ENCODE measurements around the gene CHRDL1. TPM values are rescaled to one million over a fixed set of nuclear protein-coding genes. Genes with fewer than 3 reads are reported as not detected.

CHRDL1 gene
- polyA plus RNA-seq, 1 of the 3 experiments (the other 2 are of a cell fraction): 0.64 TPM

DNA sequence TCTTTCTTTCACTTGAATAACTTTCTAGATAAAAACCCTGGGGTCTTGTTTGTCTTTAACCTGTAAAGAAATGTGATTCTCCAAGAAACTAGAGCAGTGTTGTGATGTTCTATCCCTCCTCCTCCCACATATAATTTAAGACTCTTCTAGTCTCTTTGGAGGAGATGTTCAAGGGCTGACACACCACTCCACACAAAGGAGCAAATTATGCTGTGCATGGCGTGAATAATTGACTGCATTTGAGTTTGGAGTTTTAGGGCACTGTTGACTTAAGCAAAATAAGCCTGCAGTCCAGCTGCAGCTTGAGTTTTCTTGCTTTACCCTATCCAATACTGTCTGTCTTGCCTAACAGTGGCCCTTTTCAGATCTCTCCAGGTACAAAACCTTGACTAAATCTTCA lies 119.7 kb downstream of the CHRDL1 start (continued):
- TF ChIP-seq, protein P1, sequence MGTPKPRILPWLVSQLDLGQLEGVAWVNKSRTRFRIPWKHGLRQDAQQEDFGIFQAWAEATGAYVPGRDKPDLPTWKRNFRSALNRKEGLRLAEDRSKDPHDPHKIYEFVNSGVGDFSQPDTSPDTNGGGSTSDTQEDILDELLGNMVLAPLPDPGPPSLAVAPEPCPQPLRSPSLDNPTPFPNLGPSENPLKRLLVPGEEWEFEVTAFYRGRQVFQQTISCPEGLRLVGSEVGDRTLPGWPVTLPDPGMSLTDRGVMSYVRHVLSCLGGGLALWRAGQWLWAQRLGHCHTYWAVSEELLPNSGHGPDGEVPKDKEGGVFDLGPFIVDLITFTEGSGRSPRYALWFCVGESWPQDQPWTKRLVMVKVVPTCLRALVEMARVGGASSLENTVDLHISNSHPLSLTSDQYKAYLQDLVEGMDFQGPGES (IDR thresholded peaks at IDR 0.05; ENCODE audit: low read depth, low read length): no peak
- TF ChIP-seq, protein P2, sequence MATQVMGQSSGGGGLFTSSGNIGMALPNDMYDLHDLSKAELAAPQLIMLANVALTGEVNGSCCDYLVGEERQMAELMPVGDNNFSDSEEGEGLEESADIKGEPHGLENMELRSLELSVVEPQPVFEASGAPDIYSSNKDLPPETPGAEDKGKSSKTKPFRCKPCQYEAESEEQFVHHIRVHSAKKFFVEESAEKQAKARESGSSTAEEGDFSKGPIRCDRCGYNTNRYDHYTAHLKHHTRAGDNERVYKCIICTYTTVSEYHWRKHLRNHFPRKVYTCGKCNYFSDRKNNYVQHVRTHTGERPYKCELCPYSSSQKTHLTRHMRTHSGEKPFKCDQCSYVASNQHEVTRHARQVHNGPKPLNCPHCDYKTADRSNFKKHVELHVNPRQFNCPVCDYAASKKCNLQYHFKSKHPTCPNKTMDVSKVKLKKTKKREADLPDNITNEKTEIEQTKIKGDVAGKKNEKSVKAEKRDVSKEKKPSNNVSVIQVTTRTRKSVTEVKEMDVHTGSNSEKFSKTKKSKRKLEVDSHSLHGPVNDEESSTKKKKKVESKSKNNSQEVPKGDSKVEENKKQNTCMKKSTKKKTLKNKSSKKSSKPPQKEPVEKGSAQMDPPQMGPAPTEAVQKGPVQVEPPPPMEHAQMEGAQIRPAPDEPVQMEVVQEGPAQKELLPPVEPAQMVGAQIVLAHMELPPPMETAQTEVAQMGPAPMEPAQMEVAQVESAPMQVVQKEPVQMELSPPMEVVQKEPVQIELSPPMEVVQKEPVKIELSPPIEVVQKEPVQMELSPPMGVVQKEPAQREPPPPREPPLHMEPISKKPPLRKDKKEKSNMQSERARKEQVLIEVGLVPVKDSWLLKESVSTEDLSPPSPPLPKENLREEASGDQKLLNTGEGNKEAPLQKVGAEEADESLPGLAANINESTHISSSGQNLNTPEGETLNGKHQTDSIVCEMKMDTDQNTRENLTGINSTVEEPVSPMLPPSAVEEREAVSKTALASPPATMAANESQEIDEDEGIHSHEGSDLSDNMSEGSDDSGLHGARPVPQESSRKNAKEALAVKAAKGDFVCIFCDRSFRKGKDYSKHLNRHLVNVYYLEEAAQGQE (IDR thresholded peaks at IDR 0.05; ENCODE audit: low read depth, low read length): no peak
- no peak for TF ChIP-seq MXI1 (IDR thresholded peaks at IDR 0.05; ENCODE audit: low read depth, low read length)

DNA sequence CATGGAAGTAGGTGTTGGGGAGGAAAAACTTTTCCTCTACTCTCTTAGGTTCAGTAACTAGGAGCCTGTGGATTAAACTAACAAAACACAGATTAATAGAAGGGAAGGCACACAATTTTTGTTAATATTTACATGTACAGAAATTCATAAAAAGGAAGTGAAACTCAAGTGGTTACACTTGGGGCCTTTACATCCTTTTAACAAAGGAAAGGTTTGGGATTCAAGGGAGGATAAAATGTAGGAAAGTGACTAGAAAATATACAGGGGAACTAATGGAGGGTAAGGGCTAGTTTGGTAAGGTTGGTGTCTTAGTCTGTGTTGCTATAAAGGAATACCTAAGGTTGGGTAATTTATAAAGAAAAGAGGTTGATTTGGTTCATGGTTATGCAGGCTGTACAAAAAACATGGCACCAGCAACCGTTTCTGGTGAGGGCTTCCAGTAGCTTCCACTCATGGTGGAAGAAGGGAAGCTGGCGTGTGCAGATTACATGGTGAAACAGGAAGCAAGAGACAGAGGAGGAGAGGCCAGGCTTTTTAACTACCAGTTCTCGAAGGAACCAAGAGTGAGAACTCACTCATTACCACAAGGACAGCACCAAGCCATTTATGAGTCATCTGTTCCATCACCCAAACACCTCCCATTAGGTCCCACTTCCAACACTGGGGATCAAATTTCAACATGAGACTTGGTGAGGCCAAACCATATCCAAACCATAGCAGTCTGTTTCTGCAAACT lies 124.4 kb downstream of the CHRDL1 start:
- no peaks in the 10 kb centered on the region for H3K36me3 ChIP-seq (replicated peaks in 1 of 2; ENCODE audit: control insufficient read depth in 1 of 2, insufficient read depth in 2 of 2, low read length in 1 of 2)
- 28% methylated on average over 3 of the region's 3 CpGs for WGBS (ENCODE audit: low lambda C conversion rate)
- H3K9ac ChIP-seq: no peak overlapping the region
- H3K79me2 ChIP-seq (ENCODE audit: insufficient read depth): no peaks in the 10 kb centered on the region
- CTCF ChIA-PET: no interaction called here
- H3K9me3 ChIP-seq: no peaks in the 10 kb centered on the region
- no peaks in the 10 kb centered on the region for H3K4me1 ChIP-seq (ENCODE audit: control insufficient read depth in 1 of 2, insufficient read depth in 2 of 2, low read depth in 1 of 2, low read length in 1 of 2)
- DNase-seq: no peak
- no peaks in the 10 kb centered on the region for H4K20me1 ChIP-seq (ENCODE audit: insufficient read depth)
- H3K9me2 ChIP-seq: no peaks in the 10 kb centered on the region
- POLR2A ChIA-PET: no interaction called here
- H3K27me3 ChIP-seq (ENCODE audit: insufficient read depth): no peaks in the 10 kb centered on the region
- no peak overlapping the region for H3K4me2 ChIP-seq
- H3K27ac ChIP-seq (ENCODE audit: low read depth in 2 of 2, low read length in 1 of 2): no peak overlapping the region
- H3F3A ChIP-seq (replicated peaks; ENCODE audit: insufficient read depth): no peaks in the 10 kb centered on the region
- no peak overlapping the region for H2AFZ ChIP-seq (ENCODE audit: low read depth)
- no peak for TF ChIP-seq CHD2 (IDR thresholded peaks at IDR 0.05; ENCODE audit: low read length, partially characterized antibody)
- TF ChIP-seq FOXJ3 (CRISPR knock-in tag; IDR thresholded peaks at IDR 0.05): no peak
- TF ChIP-seq, protein P3, sequence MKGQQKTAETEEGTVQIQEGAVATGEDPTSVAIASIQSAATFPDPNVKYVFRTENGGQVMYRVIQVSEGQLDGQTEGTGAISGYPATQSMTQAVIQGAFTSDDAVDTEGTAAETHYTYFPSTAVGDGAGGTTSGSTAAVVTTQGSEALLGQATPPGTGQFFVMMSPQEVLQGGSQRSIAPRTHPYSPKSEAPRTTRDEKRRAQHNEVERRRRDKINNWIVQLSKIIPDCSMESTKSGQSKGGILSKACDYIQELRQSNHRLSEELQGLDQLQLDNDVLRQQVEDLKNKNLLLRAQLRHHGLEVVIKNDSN (IDR thresholded peaks at IDR 0.05; ENCODE audit: borderline replicate concordance, low read depth): no peak
- TF ChIP-seq MXI1 (IDR thresholded peaks at IDR 0.05; ENCODE audit: low read depth, low read length): no peak
- TF ChIP-seq, protein P1 (IDR thresholded peaks at IDR 0.05; ENCODE audit: low read depth, low read length): no peak
- TF ChIP-seq, protein P4, sequence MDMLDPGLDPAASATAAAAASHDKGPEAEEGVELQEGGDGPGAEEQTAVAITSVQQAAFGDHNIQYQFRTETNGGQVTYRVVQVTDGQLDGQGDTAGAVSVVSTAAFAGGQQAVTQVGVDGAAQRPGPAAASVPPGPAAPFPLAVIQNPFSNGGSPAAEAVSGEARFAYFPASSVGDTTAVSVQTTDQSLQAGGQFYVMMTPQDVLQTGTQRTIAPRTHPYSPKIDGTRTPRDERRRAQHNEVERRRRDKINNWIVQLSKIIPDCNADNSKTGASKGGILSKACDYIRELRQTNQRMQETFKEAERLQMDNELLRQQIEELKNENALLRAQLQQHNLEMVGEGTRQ (IDR thresholded peaks at IDR 0.05; ENCODE audit: borderline replicate concordance, low read depth, low read length): no peak
- TF ChIP-seq RCOR1 (IDR thresholded peaks at IDR 0.05; ENCODE audit: low read length): no peak
- no peak for TF ChIP-seq RXRA (IDR thresholded peaks at IDR 0.05; ENCODE audit: borderline replicate concordance, low read depth)
- no peak for TF ChIP-seq NFIC (IDR thresholded peaks at IDR 0.05; ENCODE audit: borderline replicate concordance)
- no peak overlapping the region for H3K4me3 ChIP-seq (ENCODE audit: low read depth in 2 of 2, low read length in 1 of 2)
